ENCODE measurements around the gene SAXO2.
"Not testable (repeated sequence)": the region's sequence is repeated elsewhere in the genome, so short reads cannot be mapped to it uniquely, and the experiment has no call there.

SAXO2 gene

GRCh38 chr15:82262422-82263026 is at the start of gene SAXO2, which contains the start of gene EFL1:
SAXO2 (plus strand) TSS chr15:82262818; CDS start chr15:82262880, 62 bp downstream.
EFL1 (minus strand) TSS chr15:82262734; CDS start chr15:82261778, 956 bp downstream.
- peak; percentile 92 for DNase-seq

GRCh38 chr15:82216092-82216491 is 46.5 kb upstream of the SAXO2 start:
- DNase-seq: not testable (repeated sequence)

GRCh38 chr15:82221535-82221934 is 41.1 kb upstream of the SAXO2 start:
- peak; percentile 33 for DNase-seq

GRCh38 chr15:82228750-82229149 is 33.9 kb upstream of the SAXO2 start:
- no peak for DNase-seq

- DNase-seq: no peak
Measured at GRCh38 chr15:82231233-82231632, 31.4 kb upstream of the SAXO2 start.

- DNase-seq: no peak
Measured at GRCh38 chr15:82231842-82232241, 30.8 kb upstream of the SAXO2 start.

- DNase-seq: not testable (repeated sequence)
Measured at GRCh38 chr15:82237944-82238534, 24.6 kb upstream of the SAXO2 start.

GRCh38 chr15:82239685-82240391 is 22.8 kb upstream of the SAXO2 start:
- no peak for DNase-seq

GRCh38 chr15:82241836-82242499 is 20.6 kb upstream of the SAXO2 start:
- DNase-seq: peak; percentile 16

GRCh38 chr15:82243644-82244043 is 19.0 kb upstream of the SAXO2 start:
- DNase-seq: not testable (repeated sequence)

GRCh38 chr15:82245956-82246355 is 16.7 kb upstream of the SAXO2 start:
- DNase-seq: not testable (repeated sequence)

GRCh38 chr15:82248261-82248660 is 14.4 kb upstream of the SAXO2 start:
- DNase-seq: not testable (repeated sequence)

GRCh38 chr15:82261566-82262421 is 824 bp upstream of the SAXO2 start:
- peak; percentile 75 for DNase-seq

- DNase-seq: no peak
Measured at GRCh38 chr15:82263350-82263749, 732 bp downstream of the SAXO2 start.

GRCh38 chr15:82267137-82267536 is 4.5 kb downstream of the SAXO2 start:
- not testable (repeated sequence) for DNase-seq

GRCh38 chr15:82268454-82268853 is 5.8 kb downstream of the SAXO2 start:
- DNase-seq: not testable (repeated sequence)

- no peak for DNase-seq
Measured at GRCh38 chr15:82272154-82272553, 9.5 kb downstream of the SAXO2 start.

- DNase-seq: no peak
Measured at GRCh38 chr15:82275410-82275809, 12.8 kb downstream of the SAXO2 start.

GRCh38 chr15:82281276-82281675 is 18.7 kb downstream of the SAXO2 start:
- not testable (repeated sequence) for DNase-seq

GRCh38 chr15:82282386-82282785 is 19.8 kb downstream of the SAXO2 start:
- not testable (repeated sequence) for DNase-seq

GRCh38 chr15:82284381-82284780 is 21.8 kb downstream of the SAXO2 start:
- DNase-seq: not testable (repeated sequence)

GRCh38 chr15:82286475-82286874 is 23.9 kb downstream of the SAXO2 start:
- DNase-seq: peak; percentile 68

Data from suppressor macrophage treated with lipopolysaccharide for 4 hours (primary cell).